T-helper 9 cell (primary cell): Measurements from ENCODE around the gene SCGB1A1.
"Not testable (repeated sequence)": the region's sequence is repeated elsewhere in the genome, so short reads cannot be mapped to it uniquely, and the experiment has no call there.

Experiments
- DNase-seq: peaks from one replicate; pipeline ENCODE4 v3.0.0-alpha.2; 2020

SCGB1A1 gene

GRCh38 chr11:62421996-62422395 is 3.2 kb downstream of the SCGB1A1 start:
- no peak for DNase-seq

GRCh38 chr11:62423012-62423411 is 4.2 kb downstream of the SCGB1A1 start:
- no peak for DNase-seq

- DNase-seq: no peak
These were observed 8.9 kb downstream of the SCGB1A1 start for GRCh38 chr11:62427630-62428233.

- DNase-seq: no peak
These were observed 10.2 kb downstream of the SCGB1A1 start for GRCh38 chr11:62428871-62429560.

GRCh38 chr11:62430425-62430824 is 11.6 kb downstream of the SCGB1A1 start:
- DNase-seq: no peak

GRCh38 chr11:62431171-62431901 is 12.5 kb downstream of the SCGB1A1 start:
- DNase-seq: no peak

- DNase-seq: no peak
These were observed 13.9 kb downstream of the SCGB1A1 start for GRCh38 chr11:62432695-62433094.

GRCh38 chr11:62433141-62433903 is 14.5 kb downstream of the SCGB1A1 start:
- no peak for DNase-seq

- DNase-seq: no peak
These were observed 15.1 kb downstream of the SCGB1A1 start for GRCh38 chr11:62433904-62434276.

- DNase-seq: no peak
These were observed 17.2 kb downstream of the SCGB1A1 start for GRCh38 chr11:62435846-62436660.

- no peak for DNase-seq
These were observed 18.8 kb downstream of the SCGB1A1 start for GRCh38 chr11:62437616-62438015.

GRCh38 chr11:62438641-62439040 is 19.8 kb downstream of the SCGB1A1 start:
- no peak for DNase-seq

- DNase-seq: no peak
These were observed 21.2 kb downstream of the SCGB1A1 start for GRCh38 chr11:62439785-62440602.

- DNase-seq: no peak
These were observed 24.8 kb downstream of the SCGB1A1 start for GRCh38 chr11:62443390-62444235.

- no peak for DNase-seq
These were observed 25.5 kb downstream of the SCGB1A1 start for GRCh38 chr11:62444236-62444833.

- no peak for DNase-seq
These were observed 26.0 kb downstream of the SCGB1A1 start for GRCh38 chr11:62444835-62445234.

- DNase-seq: no peak
These were observed 26.5 kb downstream of the SCGB1A1 start for GRCh38 chr11:62445314-62445740.

- no peak for DNase-seq
These were observed 27.3 kb downstream of the SCGB1A1 start for GRCh38 chr11:62446091-62446490.

GRCh38 chr11:62449451-62449851 is 30.6 kb downstream of the SCGB1A1 start:
- DNase-seq: no peak

- DNase-seq: not testable (repeated sequence)
These were observed 31.1 kb downstream of the SCGB1A1 start for GRCh38 chr11:62449912-62450311.
